GM19438 (cell line): ENCODE results near the gene FPR2.
"Not testable (repeated sequence)": the region's sequence is repeated elsewhere in the genome, so short reads cannot be mapped to it uniquely, and the experiment has no call there.

Source experiments
- ATAC-seq: cut with Tn5 transposase; IDR thresholded peaks from one replicate; pipeline ENCODE4 v1.9.1; 2021; ENCODE audit warnings: low read depth; ENCODE audit not compliant: unreplicated experiment

FPR2 gene

DNA sequence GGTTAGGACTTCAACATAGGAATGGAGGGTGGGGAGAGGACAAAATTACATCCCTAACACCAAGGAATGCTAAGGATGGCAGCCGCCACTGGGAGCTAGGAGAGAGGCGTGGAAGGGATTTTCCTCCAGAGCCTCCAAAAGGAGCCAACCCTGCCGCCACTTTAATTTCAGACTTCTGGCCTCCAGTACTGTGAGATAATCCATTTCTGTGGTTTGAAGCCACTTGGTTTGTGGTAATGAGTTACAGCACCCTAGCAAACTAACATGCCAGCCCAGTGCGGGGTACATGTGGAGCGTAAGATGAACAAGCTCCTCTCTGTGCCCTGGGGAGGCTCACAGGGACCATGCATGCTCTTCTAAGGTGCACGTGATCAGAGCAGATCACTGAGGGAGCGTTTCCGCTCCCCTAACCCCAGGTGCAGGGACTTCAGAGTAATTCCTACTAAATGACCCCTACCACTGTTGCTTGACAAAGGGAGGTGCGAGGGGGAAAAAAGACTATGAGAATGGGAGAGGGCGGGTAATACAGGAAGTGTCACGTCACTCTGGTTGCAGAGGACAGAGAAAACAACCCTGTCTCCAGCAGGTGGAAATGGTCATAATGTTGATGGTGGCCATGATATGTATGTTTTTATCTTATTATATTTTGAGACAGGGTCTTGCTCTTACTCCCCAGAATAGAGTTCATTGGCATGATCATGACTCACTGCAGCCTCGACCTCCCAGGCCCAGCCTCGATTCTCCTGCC is 21.3 kb upstream of the FPR2 start:
- ATAC-seq, result no peak

DNA sequence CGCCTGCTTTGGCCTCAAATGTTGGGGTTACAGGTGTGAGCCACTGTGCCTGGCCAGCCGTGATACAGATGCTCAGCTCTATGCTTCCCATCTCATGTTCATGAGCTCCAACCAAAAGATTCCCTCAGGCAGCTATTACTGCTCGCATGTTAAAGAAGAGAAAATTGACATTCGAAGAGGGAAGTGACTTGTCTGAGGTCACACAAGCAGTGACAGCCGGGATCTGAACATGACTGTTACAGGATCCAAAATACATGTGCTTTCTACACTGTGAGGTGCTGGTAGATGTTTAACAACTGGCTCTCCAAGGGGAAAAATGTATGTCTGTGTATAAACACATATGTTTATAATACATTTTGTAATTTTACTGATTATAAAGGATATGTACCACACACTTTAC is 20.6 kb upstream of the FPR2 start:
- ATAC-seq, result no peak

GRCh38 chr19:51742789-51743188 is 18.2 kb upstream of the FPR2 start:
- no peak for ATAC-seq

GRCh38 chr19:51743405-51743804 is 17.6 kb upstream of the FPR2 start:
- ATAC-seq, result no peak

GRCh38 chr19:51746731-51747130 is 14.2 kb upstream of the FPR2 start:
- ATAC-seq, result no peak

GRCh38 chr19:51749979-51750378 is 11.0 kb upstream of the FPR2 start:
- no peak for ATAC-seq

DNA sequence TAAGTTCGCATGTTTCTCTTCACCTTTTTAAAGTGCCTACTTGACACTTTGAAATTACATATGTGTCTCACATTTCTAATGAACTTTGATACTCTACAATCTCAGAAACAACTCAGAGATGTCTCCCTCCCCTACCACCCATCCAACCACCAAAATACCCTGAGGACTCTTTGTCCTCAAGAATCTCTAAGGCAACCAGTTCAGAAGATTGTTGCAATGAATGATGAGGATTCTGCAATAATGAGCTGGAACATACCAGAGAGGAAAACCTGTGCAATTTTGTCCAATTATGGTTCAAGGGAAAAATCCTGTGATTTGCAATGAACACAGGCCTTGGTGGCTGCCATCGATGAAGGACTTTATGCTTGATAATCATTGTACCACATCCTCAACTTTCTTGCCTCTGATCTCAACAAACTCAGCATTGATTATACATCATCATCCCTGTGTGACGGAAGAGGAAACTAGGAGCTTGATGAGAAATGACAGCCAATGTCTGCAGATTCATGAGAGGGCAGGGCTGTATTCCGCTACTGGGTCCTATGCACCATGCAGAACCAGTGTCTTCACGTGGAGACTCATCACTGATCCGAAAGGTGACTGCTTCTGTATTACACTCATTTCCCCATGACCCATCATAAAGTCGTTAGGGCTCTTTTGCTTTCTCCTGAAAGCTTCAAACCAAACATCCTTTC is 10.4 kb upstream of the FPR2 start:
- no peak for ATAC-seq

DNA sequence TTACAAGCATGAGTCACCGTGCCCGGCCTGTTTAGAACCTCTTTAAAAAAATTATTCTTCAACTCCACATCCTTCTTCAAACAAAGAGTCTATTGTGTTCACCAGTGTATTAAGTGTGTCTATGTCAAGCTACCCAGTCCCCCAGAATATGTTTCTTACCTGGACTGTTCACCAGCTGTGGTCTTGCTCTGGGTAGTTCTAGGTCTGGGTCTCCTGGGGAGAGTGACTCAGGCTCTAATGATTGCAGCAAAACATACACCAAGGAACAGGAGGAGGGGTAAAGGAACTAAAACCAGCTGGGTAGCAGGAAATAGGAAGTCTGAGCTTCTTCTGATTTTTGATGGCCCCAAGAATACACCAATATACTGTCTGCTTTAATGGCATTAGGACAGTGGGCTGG is 9.3 kb upstream of the FPR2 start, which contains the start of gene FPR1:
FPR1 (minus strand) TSS at position 224 of the 400 bp plus-strand sequence. CDS start 4,884 bp downstream, outside the sequence.
- no peak for ATAC-seq

GRCh38 chr19:51754109-51754508 is 6.9 kb upstream of the FPR2 start:
- ATAC-seq, result no peak

GRCh38 chr19:51754770-51755169 is 6.2 kb upstream of the FPR2 start:
- ATAC-seq, result no peak

- no peak for ATAC-seq
Measured at GRCh38 chr19:51755571-51755970, 5.4 kb upstream of the FPR2 start.

GRCh38 chr19:51761696-51762095 is 716 bp downstream of the FPR2 start:
- ATAC-seq, result no peak

- ATAC-seq, result no peak
Measured at GRCh38 chr19:51765086-51765485, 4.1 kb downstream of the FPR2 start.

DNA sequence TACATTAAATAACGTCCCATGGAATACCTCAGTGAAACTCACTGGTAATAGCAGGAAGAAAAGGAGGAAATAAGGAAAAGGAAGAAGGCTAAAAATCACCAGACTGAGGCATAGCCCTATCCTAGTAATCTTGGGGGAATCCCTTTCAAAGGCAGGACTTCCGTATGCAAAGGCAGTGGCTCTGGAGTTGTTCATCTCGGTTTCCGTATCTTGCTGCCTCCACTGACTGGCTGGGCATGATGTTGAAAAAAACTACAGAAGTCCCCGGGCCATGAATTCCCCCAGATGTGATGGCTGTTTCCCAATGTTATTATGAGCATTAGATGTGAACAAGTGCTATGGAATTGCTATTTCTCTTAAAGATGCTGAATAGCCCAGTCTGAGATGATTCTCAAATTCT is 5.5 kb downstream of the FPR2 start:
- no peak for ATAC-seq

DNA sequence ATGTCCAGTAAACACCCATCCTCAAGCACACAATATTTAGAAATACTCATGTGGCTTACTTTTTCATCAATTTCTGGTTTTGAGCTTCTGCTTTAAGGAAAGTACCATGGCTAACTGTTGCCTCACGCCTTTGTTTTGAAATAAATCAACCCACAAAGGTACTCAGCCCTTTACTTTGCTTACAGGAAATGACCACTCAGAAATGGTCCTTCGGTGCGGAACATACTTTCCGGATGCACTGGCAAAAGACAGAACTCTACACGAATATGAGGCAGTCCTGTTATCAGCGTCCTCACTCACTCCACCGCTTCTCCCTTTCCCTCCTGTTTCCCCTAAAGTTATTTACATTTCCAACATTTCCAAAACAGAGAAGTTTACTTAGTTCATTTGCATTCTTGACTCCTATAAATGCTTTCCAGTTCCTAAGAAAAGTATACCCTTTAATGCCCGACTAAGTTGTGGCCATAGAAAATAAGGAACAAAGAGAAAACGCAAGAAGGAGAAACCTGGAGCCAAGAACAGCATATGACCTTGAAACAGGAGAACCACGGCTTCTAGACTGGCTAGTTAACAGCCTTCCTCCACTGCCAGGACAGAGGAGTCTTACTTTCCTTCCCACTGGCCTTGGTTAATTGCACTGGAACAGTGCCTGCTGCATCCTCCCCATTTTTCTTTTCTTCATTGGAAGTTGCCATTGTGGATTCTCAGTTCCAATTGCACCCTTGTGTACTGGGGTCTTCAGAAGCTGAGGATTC is 10.6 kb downstream of the FPR2 start:
- no peak for ATAC-seq

DNA sequence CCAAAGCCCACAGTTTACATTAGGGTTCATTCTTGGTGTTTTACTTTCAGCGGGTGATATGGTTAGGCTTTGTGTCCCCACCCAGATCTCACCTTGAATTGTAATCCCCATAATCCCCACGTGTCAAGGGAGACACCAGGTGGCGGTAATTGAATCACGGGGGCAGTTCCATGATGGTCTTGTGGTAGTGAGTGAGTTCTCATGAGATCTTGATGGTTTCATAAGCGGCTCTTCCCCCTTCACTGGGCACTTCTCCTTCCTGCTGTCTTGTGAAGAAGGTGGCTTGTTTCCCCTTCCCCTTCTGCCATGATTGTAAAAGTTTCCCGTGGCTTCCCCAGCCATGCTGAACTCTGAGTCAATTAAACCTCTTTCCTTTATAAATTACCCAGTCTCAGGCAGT is 12.0 kb downstream of the FPR2 start:
- no peak for ATAC-seq

GRCh38 chr19:51776561-51776960 is 15.6 kb downstream of the FPR2 start:
- not testable (repeated sequence) for ATAC-seq

DNA sequence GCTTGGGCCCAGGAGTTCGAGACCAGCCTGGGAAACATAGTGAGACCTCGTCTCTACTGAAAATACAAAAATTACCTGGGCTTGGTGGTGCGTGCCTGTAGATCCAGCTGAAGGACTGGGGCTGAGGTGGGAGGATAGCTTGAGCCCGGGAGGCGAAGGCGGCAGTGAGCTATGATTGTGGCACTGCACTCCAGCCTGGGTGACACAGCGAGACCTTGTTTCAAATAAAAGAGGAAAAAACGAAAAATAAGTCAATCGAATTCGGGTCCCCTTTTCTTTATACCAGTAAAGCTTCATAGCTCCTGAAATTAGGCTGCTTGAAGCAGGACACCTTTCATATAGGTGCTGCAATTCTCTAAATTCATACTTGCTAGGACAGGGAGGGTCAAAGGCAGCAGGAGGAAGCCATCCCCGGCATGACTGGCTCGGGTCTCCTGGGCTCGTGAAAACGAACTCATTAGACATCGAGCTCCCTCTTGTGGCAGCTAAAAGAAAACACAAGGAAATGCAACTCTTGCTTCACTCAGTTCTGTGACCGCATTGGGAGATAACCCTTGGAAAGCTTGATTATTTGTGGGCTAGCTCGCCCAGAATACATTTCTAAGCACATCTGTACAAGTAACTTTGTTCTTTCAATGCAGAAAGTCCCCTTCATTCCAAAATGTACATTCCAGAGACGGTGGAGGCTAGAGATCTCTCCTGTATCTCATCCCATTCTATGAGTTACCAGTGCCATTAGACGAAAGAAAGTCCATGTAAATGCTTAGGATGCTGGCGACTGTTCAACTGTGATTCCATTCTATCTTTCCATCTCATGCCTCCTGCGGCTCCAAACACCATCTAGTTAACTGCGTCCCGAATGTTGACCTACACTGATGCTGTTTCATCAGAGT is 16.8 kb downstream of the FPR2 start:
- ATAC-seq, result no peak

- no peak for ATAC-seq
Measured at GRCh38 chr19:51779181-51779580, 18.2 kb downstream of the FPR2 start.

GRCh38 chr19:51779703-51780102 is 18.7 kb downstream of the FPR2 start:
- no peak for ATAC-seq
